ENCODE data around the gene CMBL.
"Not testable (repeated sequence)": the region's sequence is repeated elsewhere in the genome, so short reads cannot be mapped to it uniquely, and the experiment has no call there.

Gene CMBL

GRCh38 chr5:10275991-10276390 is 31.7 kb downstream of the CMBL start:
- no peak for DNase-seq (ENCODE audit: extremely low read depth, insufficient read length)
- no peak for TF ChIP-seq CTCF (IDR thresholded peaks at IDR 0.05; ENCODE audit: insufficient read depth, low read length, poor library complexity, severe bottlenecking)
- H3K27me3 ChIP-seq (replicated peaks; ENCODE audit: control insufficient read depth, insufficient read depth, low read length) = no peaks in the 10 kb centered on the region
- H3K36me3 ChIP-seq (ENCODE audit: control insufficient read depth, insufficient read depth, low read length) = no peaks in the 10 kb centered on the region
- no peak overlapping the region for H3K4me3 ChIP-seq (replicated peaks; ENCODE audit: low read depth, low read length)

- no peak overlapping the region for H3K4me3 ChIP-seq (replicated peaks; ENCODE audit: low read depth, low read length)
- no peaks in the 10 kb centered on the region for H3K36me3 ChIP-seq (ENCODE audit: control insufficient read depth, insufficient read depth, low read length)
- DNase-seq (ENCODE audit: extremely low read depth, insufficient read length) = no peak
- TF ChIP-seq CTCF (IDR thresholded peaks at IDR 0.05; ENCODE audit: insufficient read depth, low read length, poor library complexity, severe bottlenecking) = no peak
- H3K27me3 ChIP-seq (replicated peaks; ENCODE audit: control insufficient read depth, insufficient read depth, low read length) = no peaks in the 10 kb centered on the region
These were observed 32.2 kb downstream of the CMBL start for GRCh38 chr5:10275460-10275859.

GRCh38 chr5:10272875-10273209 is 34.9 kb downstream of the CMBL start:
- not testable (repeated sequence) for H3K36me3 ChIP-seq (ENCODE audit: control insufficient read depth, insufficient read depth, low read length); H3K27me3 ChIP-seq (replicated peaks; ENCODE audit: control insufficient read depth, insufficient read depth, low read length); DNase-seq (ENCODE audit: extremely low read depth, insufficient read length); H3K4me3 ChIP-seq (replicated peaks; ENCODE audit: low read depth, low read length)

- H3K27me3 ChIP-seq (replicated peaks; ENCODE audit: control insufficient read depth, insufficient read depth, low read length) = no peaks in the 10 kb centered on the region
These were observed 35.4 kb downstream of the CMBL start for GRCh38 chr5:10272053-10272874.

GRCh38 chr5:10268100-10268499 is 39.6 kb downstream of the CMBL start:
- Histone ChIP-seq H3K27me3 (replicated peaks; ENCODE audit: control insufficient read depth, insufficient read depth, low read length) (no peaks in the 10 kb centered on the region), H3K4me3 (replicated peaks; ENCODE audit: low read depth, low read length) (no peak overlapping the region), H3K36me3 (ENCODE audit: control insufficient read depth, insufficient read depth, low read length) (peaks cover 9% of the 10 kb centered on the region)
- DNase-seq (ENCODE audit: extremely low read depth, insufficient read length) = no peak
- TF ChIP-seq CTCF (IDR thresholded peaks at IDR 0.05; ENCODE audit: insufficient read depth, low read length, poor library complexity, severe bottlenecking) = no peak

More at GRCh38 chr5:10272053-10272874, 35.4 kb downstream of the CMBL start:
- no peak for DNase-seq (ENCODE audit: extremely low read depth, insufficient read length)
- no peak for TF ChIP-seq CTCF (IDR thresholded peaks at IDR 0.05; ENCODE audit: insufficient read depth, low read length, poor library complexity, severe bottlenecking)
- Histone ChIP-seq H3K4me3 (replicated peaks; ENCODE audit: low read depth, low read length) (no peak overlapping the region), H3K36me3 (ENCODE audit: control insufficient read depth, insufficient read depth, low read length) (no peaks in the 10 kb centered on the region)

GRCh38 chr5:10266839-10267238 is 40.9 kb downstream of the CMBL start:
- H3K36me3 ChIP-seq (ENCODE audit: control insufficient read depth, insufficient read depth, low read length) = peaks cover 15% of the 10 kb centered on the region

More at GRCh38 chr5:10266839-10267238, 40.9 kb downstream of the CMBL start:
- Histone ChIP-seq H3K27me3 (replicated peaks; ENCODE audit: control insufficient read depth, insufficient read depth, low read length) (no peaks in the 10 kb centered on the region), H3K4me3 (replicated peaks; ENCODE audit: low read depth, low read length) (no peak overlapping the region)
- no peak for TF ChIP-seq CTCF (IDR thresholded peaks at IDR 0.05; ENCODE audit: insufficient read depth, low read length, poor library complexity, severe bottlenecking)
- DNase-seq (ENCODE audit: extremely low read depth, insufficient read length) = no peak
